H9 (cell line): Measurements from ENCODE around the gene TSTD2. TPM values are rescaled to one million over a fixed set of nuclear protein-coding genes. Genes with fewer than 3 reads are reported as not detected.

Experiments used
- DNase-seq: peaks from one replicate; pipeline ENCODE4 v3.0.0-alpha.2; 2017
- H2AFZ ChIP-seq: one replicate; pipeline ENCODE4 v1.6.1; 2013; ENCODE audit warnings: mild to moderate bottlenecking, low read length, control low read depth, moderate library complexity
- H2AK5ac ChIP-seq: 2 replicates; pipeline ENCODE4 v1.6.1; 2013; ENCODE audit warnings: low read length, control low read depth, mixed read lengths; ENCODE audit not compliant: insufficient read length
- H2BK120ac ChIP-seq: one replicate; pipeline ENCODE4 v1.6.1; 2013; ENCODE audit warnings: low read depth, mild to moderate bottlenecking, low read length, control low read depth, inconsistent platforms; ENCODE audit not compliant: poor library complexity, severe bottlenecking
- H2BK12ac ChIP-seq: 2 replicates; pipeline ENCODE4 v1.6.1; 2013; ENCODE audit warnings: low read length, control low read depth, mixed read lengths, low read depth; ENCODE audit not compliant: insufficient read length
- H2BK15ac ChIP-seq: 2 replicates; pipeline ENCODE4 v1.6.1; 2013; ENCODE audit warnings: low read depth, low read length, control low read depth
- H2BK20ac ChIP-seq: one replicate; pipeline ENCODE4 v1.6.1; 2013; ENCODE audit warnings: low read depth, mild to moderate bottlenecking, low read length, control low read depth, inconsistent platforms; ENCODE audit not compliant: poor library complexity, severe bottlenecking
- H2BK5ac ChIP-seq: 2 replicates; pipeline ENCODE4 v1.6.1; 2013; ENCODE audit warnings: low read length, control low read depth, mixed read lengths; ENCODE audit not compliant: insufficient read length
- H3K14ac ChIP-seq: 2 replicates; pipeline ENCODE4 v1.6.1; 2013; ENCODE audit warnings: low read length, control low read depth; ENCODE audit not compliant: insufficient read depth
- H3K18ac ChIP-seq: 2 replicates; pipeline ENCODE4 v1.6.1; 2013; ENCODE audit warnings: low read depth, mild to moderate bottlenecking, mixed read lengths, low read length, control low read depth; ENCODE audit not compliant: insufficient read length
- H3K23ac ChIP-seq: 2 replicates; pipeline ENCODE4 v1.6.1; 2013; ENCODE audit warnings: low read length, control low read depth, mixed read lengths, low read depth; ENCODE audit not compliant: insufficient read length
- H3K23me2 ChIP-seq: 2 replicates; pipeline ENCODE4 v1.6.1; 2013; ENCODE audit warnings: low read depth, mild to moderate bottlenecking, mixed read lengths, low read length, control low read depth; ENCODE audit not compliant: insufficient read length, poor library complexity, severe bottlenecking
- H3K27ac ChIP-seq: 2 replicates; pipeline ENCODE4 v1.5.1; 2013; ENCODE audit warnings: low read length, control low read depth, mixed read lengths, low read depth; ENCODE audit not compliant: insufficient read length
- H3K27me3 ChIP-seq: 2 replicates; pipeline ENCODE4 v1.6.1; 2013; ENCODE audit warnings: low read length, control low read depth, inconsistent platforms; ENCODE audit not compliant: insufficient read depth
- H3K4ac ChIP-seq: 2 replicates; pipeline ENCODE4 v1.6.1; 2013; ENCODE audit warnings: low read depth, mild to moderate bottlenecking, control low read depth, inconsistent platforms, low read length, moderate library complexity
- H3K4me1 ChIP-seq: 2 replicates; pipeline ENCODE4 v1.6.1; 2013; ENCODE audit warnings: low read length, control low read depth, inconsistent platforms; ENCODE audit not compliant: insufficient read depth
- H3K4me2 ChIP-seq: 2 replicates; pipeline ENCODE4 v1.6.1; 2013; ENCODE audit warnings: low read length, control low read depth, mixed read lengths; ENCODE audit not compliant: insufficient read length, insufficient read depth
- H3K56ac ChIP-seq: 2 replicates; pipeline ENCODE4 v1.6.1; 2013; ENCODE audit warnings: low read depth, mild to moderate bottlenecking, mixed read lengths, low read length, control low read depth; ENCODE audit not compliant: insufficient read length
- H3K79me1 ChIP-seq: 2 replicates; pipeline ENCODE4 v1.6.1; 2013; ENCODE audit warnings: low read depth, mild to moderate bottlenecking, moderate library complexity, low read length, control low read depth, inconsistent platforms; ENCODE audit not compliant: insufficient read depth, poor library complexity, severe bottlenecking
- H3K79me2 ChIP-seq: 2 replicates; pipeline ENCODE4 v1.6.1; 2013; ENCODE audit warnings: low read length, control low read depth, inconsistent platforms; ENCODE audit not compliant: insufficient read depth
- H3K9ac ChIP-seq: 2 replicates; pipeline ENCODE4 v1.6.1; 2013; ENCODE audit warnings: low read length, control low read depth, mixed read lengths; ENCODE audit not compliant: insufficient read length; ENCODE audit errors: extremely low read depth
- H3K9me3 ChIP-seq: one replicate; pipeline ENCODE4 v1.6.1; 2013; ENCODE audit warnings: low read depth, low read length, inconsistent platforms; ENCODE audit not compliant: control insufficient read depth
- H3T11ph ChIP-seq: one replicate; pipeline ENCODE4 v1.6.1; 2013; ENCODE audit warnings: mild to moderate bottlenecking, low read length, control low read depth, inconsistent platforms
- H4K20me1 ChIP-seq: one replicate; pipeline ENCODE4 v1.6.1; 2013; ENCODE audit not compliant: control insufficient read depth, insufficient read length, insufficient read depth
- H4K5ac ChIP-seq: 2 replicates; pipeline ENCODE4 v1.6.1; 2013; ENCODE audit warnings: low read depth, mild to moderate bottlenecking, mixed read lengths, low read length, control low read depth; ENCODE audit not compliant: insufficient read length
- H4K8ac ChIP-seq: replicated peaks from 2 replicates; pipeline ENCODE4 v1.6.1; 2013; ENCODE audit warnings: low read length, control low read depth, mixed read lengths, low read depth; ENCODE audit not compliant: insufficient read length
- H4K91ac ChIP-seq: 2 replicates; pipeline ENCODE4 v1.6.1; 2013; ENCODE audit warnings: low read depth, mild to moderate bottlenecking, moderate library complexity, mixed read lengths, low read length, control low read depth; ENCODE audit not compliant: insufficient read length
- H3K27ac Mint-ChIP-seq, 3 experiments: 2 replicates in 2 of 3; 3 replicates in 1 of 3; pipeline ENCODE4 v1.8.0; 2020 to 2021; ENCODE audit warnings: mixed read lengths in 3 of 3, mild to moderate bottlenecking in 1 of 3, moderate library complexity in 1 of 3
- H3K27me3 Mint-ChIP-seq: 2 replicates; pipeline ENCODE4 v1.8.0; 2021; ENCODE audit warnings: low read depth, mild to moderate bottlenecking, moderate library complexity, mixed read lengths
- H3K36me3 Mint-ChIP-seq, 3 experiments: 2 replicates in 2 of 3; 3 replicates in 1 of 3; pipeline ENCODE4 v1.8.0; 2020 to 2021; ENCODE audit warnings: low read depth in 3 of 3, mixed read lengths in 3 of 3; ENCODE audit not compliant: insufficient read depth in 1 of 3
- H3K4me1 Mint-ChIP-seq, 2 experiments: 2 replicates each; pipeline ENCODE4 v1.8.0; 2020; ENCODE audit warnings: mixed read lengths in 2 of 2
- H3K4me3 Mint-ChIP-seq, 2 experiments: 2 replicates in 1 of 2; 3 replicates in 1 of 2; pipeline ENCODE4 v1.8.0; 2020 to 2021; ENCODE audit warnings: mild to moderate bottlenecking in 2 of 2, mixed read lengths in 2 of 2, moderate library complexity in 1 of 2
- H3K9me3 Mint-ChIP-seq, 2 experiments: 2 replicates in 1 of 2; 3 replicates in 1 of 2; pipeline ENCODE4 v1.8.0; 2020; ENCODE audit warnings: mild to moderate bottlenecking in 2 of 2, mixed read lengths in 2 of 2, moderate library complexity in 1 of 2
- CTCF ChIP-seq: fragments of 200-600 bp; sonication (generic); conservative IDR thresholded peaks from 3 replicates; pipeline ENCODE4 v1.8.0; 2021; ENCODE audit warnings: antibody characterized with exemption, mild to moderate bottlenecking
- WGBS: extraction: QIAGEN DNeasy Blood & Tissue Kit; methylation state at CpG from one replicate; pipeline ENCODE4 v1.1.7; 2013; ENCODE audit warnings: missing lambda C conversion rate, low lambda C conversion rate, mixed read lengths; ENCODE audit not compliant: insufficient read length; ENCODE audit errors: extremely low coverage; 5-methylcytosine and 5-hydroxymethylcytosine counted together
- total RNA-seq: library from RNA; stranded (reverse); gene quantifications from 2 replicates; pipeline ENCODE4 v1.2.1, GENCODE V29; 2021

TSTD2 gene
- total RNA-seq, 1 experiment from 2014 or later = 23.5 TPM

- H2BK120ac ChIP-seq = no peak overlapping the region
- no peak for DNase-seq
- H3K4me2 ChIP-seq = no peak overlapping the region
- no peak overlapping the region for H2BK20ac ChIP-seq
- Mint-ChIP-seq H3K4me1 (peaks cover 31 to 42% of the 10 kb centered on the region in 2 experiments), H3K36me3 (no peaks in the 10 kb centered on the region), H3K9me3 (no peaks in the 10 kb centered on the region), H3K27ac (no peak overlapping the region; a peak in 1 of 7 replicates), H3K27me3 (no peaks in the 10 kb centered on the region; the same call in none of the 2 replicates), H3K4me3 (no peak overlapping the region)
- H4K91ac ChIP-seq = no peak overlapping the region
- H2BK12ac ChIP-seq = no peak overlapping the region
- H3K9ac ChIP-seq = no peak overlapping the region
- H2AFZ ChIP-seq = no peak overlapping the region
- no peak overlapping the region for H3K4ac ChIP-seq
- no peaks in the 10 kb centered on the region for H3K9me3 ChIP-seq
- no peaks in the 10 kb centered on the region for H4K20me1 ChIP-seq
- no peaks in the 10 kb centered on the region for H3K79me2 ChIP-seq
- no peak overlapping the region for H3K18ac ChIP-seq
- no CpG with 5 or more reads among the region's 3 CpGs for WGBS
- TF ChIP-seq CTCF = no peak
- H4K5ac ChIP-seq = no peak overlapping the region
- 0 out of 2 replicates have a peak overlapping the region, but pooled peaks have one; percentile 5 for H2BK15ac ChIP-seq
- no peak overlapping the region for H3K14ac ChIP-seq
- no peak overlapping the region for H3T11ph ChIP-seq
- no peak overlapping the region for H2AK5ac ChIP-seq
- H3K23ac ChIP-seq = no peak overlapping the region
- no peaks in the 10 kb centered on the region for H3K27me3 ChIP-seq
- H3K56ac ChIP-seq = no peak overlapping the region
- H3K23me2 ChIP-seq = no peaks in the 10 kb centered on the region
- no peak overlapping the region for H3K27ac ChIP-seq
- no peak overlapping the region for H2BK5ac ChIP-seq
- H3K4me1 ChIP-seq = 0 out of 2 replicates have a peak, but pooled peaks cover 7% of the 10 kb centered on the region
- no peak overlapping the region for H4K8ac ChIP-seq
- H3K79me1 ChIP-seq = no peaks in the 10 kb centered on the region
Observed at GRCh38 chr9:97561501-97561900, 71.7 kb downstream of the TSTD2 start.
